ENCODE results near the gene MARF1. TPM values are rescaled to one million over a fixed set of nuclear protein-coding genes. Genes with fewer than 3 reads are reported as not detected.
A peak's percentile ranks its signal among the peaks of the same experiment; 100 is the strongest.
"Not testable (repeated sequence)": the region's sequence is repeated elsewhere in the genome, so short reads cannot be mapped to it uniquely, and the experiment has no call there.

Gene MARF1
- total and polyA plus RNA-seq, 5 experiments from 2014 or later: 10.9 to 256 (median 18.2) TPM

- POLR2A ChIA-PET: no interaction called here
- no peaks in the 10 kb centered on the region for H3K36me3 Mint-ChIP-seq
- H3K4me3 Mint-ChIP-seq: no peak overlapping the region
- H3K27ac Mint-ChIP-seq: peak overlapping the region in 2 of 10 donors; percentile 2 to 48
- ATAC-seq: no peak
- no peak for DNase-seq
- peaks cover 0 to 2% (median 0%) of the 10 kb centered on the region in 4 donors for H3K4me1 Mint-ChIP-seq
- no peaks in the 10 kb centered on the region for H3K9me3 Mint-ChIP-seq
- H3K27me3 Mint-ChIP-seq: no peaks in the 10 kb centered on the region
Measured at GRCh38 chr16:15553313-15554088, 89.5 kb downstream of the MARF1 start.

- Mint-ChIP-seq H3K27ac (peak overlapping the region in 2 of 10 donors; percentile 29 to 30), H3K9me3 (no peaks in the 10 kb centered on the region), H3K4me3 (no peak overlapping the region), H3K4me1 (peaks cover 0 to 2% (median 0%) of the 10 kb centered on the region in 4 donors), H3K27me3 (no peaks in the 10 kb centered on the region), H3K36me3 (no peaks in the 10 kb centered on the region)
- POLR2A ChIA-PET: no interaction called here
- DNase-seq: no peak
- no peak for ATAC-seq
Measured at GRCh38 chr16:15552507-15552906, 90.4 kb downstream of the MARF1 start.

GRCh38 chr16:15548482-15548891 is 94.5 kb downstream of the MARF1 start:
- ATAC-seq (no peak), DNase-seq (no peak)
- no peaks in the 10 kb centered on the region for H3K27me3 Mint-ChIP-seq
- POLR2A ChIA-PET: no interaction called here
- H3K36me3 Mint-ChIP-seq: no peaks in the 10 kb centered on the region
- no peaks in the 10 kb centered on the region for H3K9me3 Mint-ChIP-seq
- no peak overlapping the region for H3K4me3 Mint-ChIP-seq
- peaks cover 0 to 2% (median 0%) of the 10 kb centered on the region in 4 donors for H3K4me1 Mint-ChIP-seq
- peak overlapping the region in 1 of 10 donors; percentile 8 for H3K27ac Mint-ChIP-seq

GRCh38 chr16:15547768-15548096 is 95.2 kb downstream of the MARF1 start:
- Mint-ChIP-seq H3K27ac (no peak overlapping the region), H3K4me1 (peaks cover 0 to 2% (median under 1%) of the 10 kb centered on the region in 4 donors), H3K36me3 (peaks cover 0 to 5% (median 0%) of the 10 kb centered on the region in 3 donors), H3K27me3 (no peaks in the 10 kb centered on the region), H3K4me3 (no peak overlapping the region), H3K9me3 (peaks cover 0 to 3% (median 0%) of the 10 kb centered on the region in 9 donors)
- DNase-seq (no peak), ATAC-seq (no peak)
- POLR2A ChIA-PET: interaction anchor here (0.7 kb wide), 1 partner anchor 48 kb away, joined by 3 read pairs; no protein-coding TSS in a partner anchor

GRCh38 chr16:15547072-15547767 is 95.7 kb downstream of the MARF1 start:
- H3K9me3 Mint-ChIP-seq, H3K27ac Mint-ChIP-seq, H3K27me3 Mint-ChIP-seq, ATAC-seq, H3K4me1 Mint-ChIP-seq, H3K4me3 Mint-ChIP-seq, H3K36me3 Mint-ChIP-seq, DNase-seq: not testable (repeated sequence)
- POLR2A ChIA-PET: interaction anchor here (0.7 kb wide), 1 partner anchor 48 kb away, joined by 3 read pairs; no protein-coding TSS in a partner anchor

GRCh38 chr16:15545544-15545943 is 97.4 kb downstream of the MARF1 start:
- Mint-ChIP-seq H3K36me3 (peaks cover 0 to 5% (median 0%) of the 10 kb centered on the region in 3 donors), H3K27ac (peak overlapping the region in 1 of 10 donors; percentile 14), H3K27me3 (no peaks in the 10 kb centered on the region), H3K9me3 (peaks cover 0 to 3% (median 0%) of the 10 kb centered on the region in 9 donors), H3K4me3 (no peak overlapping the region), H3K4me1 (peaks cover 0 to 3% (median 0%) of the 10 kb centered on the region in 4 donors)
- POLR2A ChIA-PET: interaction anchor here (0.7 kb wide), 1 partner anchor 15 kb away, joined by 3 read pairs; no protein-coding TSS in a partner anchor
- ATAC-seq (no peak), DNase-seq (no peak)

- POLR2A ChIA-PET: no interaction called here
- Mint-ChIP-seq H3K4me1 (peaks cover 0 to 3% (median 0%) of the 10 kb centered on the region in 4 donors), H3K27ac (no peak overlapping the region), H3K27me3 (no peaks in the 10 kb centered on the region), H3K4me3 (no peak overlapping the region), H3K9me3 (peaks cover 0 to 3% (median 0%) of the 10 kb centered on the region in 9 donors), H3K36me3 (peaks cover 0 to 5% (median 0%) of the 10 kb centered on the region in 3 donors)
- DNase-seq: no peak
- no peak for ATAC-seq
Measured at GRCh38 chr16:15544405-15544804, 98.5 kb downstream of the MARF1 start.

Other genes starting within 250 kb of the MARF1 start
- gene MPV17L, start 247.4 kb downstream of the MARF1 start, total RNA-seq: not detected
- gene MPV17L, start 247.4 kb downstream of the MARF1 start, polyA plus RNA-seq: not detected
- 1 to 10 TPM; 3.5 to 4.6 TPM for gene BMERB1, start 208.6 kb downstream of the MARF1 start, total RNA-seq
- 1 to 10 TPM; 1.4 to 2.2 (median 2.1) TPM for gene BMERB1, start 208.6 kb downstream of the MARF1 start, polyA plus RNA-seq
- 100 to 1,000 TPM; 128 to 138 TPM for gene NDE1, start 7.1 kb upstream of the MARF1 start, total RNA-seq
- 10 to 100 TPM; 23.5 to 59.1 (median 42.3) TPM for gene NDE1, start 7.1 kb upstream of the MARF1 start, polyA plus RNA-seq
- gene MYH11, start 213.9 kb upstream of the MARF1 start, total RNA-seq: not detected
- under 1 TPM in 2 of 3 donors, not detected in 1; 0.20 to 0.59 TPM for gene MYH11, start 213.9 kb upstream of the MARF1 start, polyA plus RNA-seq
- gene CEP20, start 245.4 kb upstream of the MARF1 start, total RNA-seq: 10 to 100 TPM; 26.0 to 26.8 TPM
- 10 to 100 TPM; 26.5 to 32.9 (median 27.9) TPM for gene CEP20, start 245.4 kb upstream of the MARF1 start, polyA plus RNA-seq

Measured in naive thymus-derived CD8-positive, alpha-beta T cell (primary cell).